Colonic mucosa (tissue), 4 donors: Measurements from ENCODE around the gene OGFR. TPM values are rescaled to one million over a fixed set of nuclear protein-coding genes. Genes with fewer than 3 reads are reported as not detected.

Source experiments
- DNase-seq: peaks from one replicate; pipeline ENCODE4 v3.0.0-alpha.2; 2020
- H3K27ac ChIP-seq: fragments of 200-600 bp; one replicate; pipeline ENCODE4 v1.8.0; 2021
- H3K27me3 ChIP-seq: fragments of 200-600 bp; one replicate; pipeline ENCODE4 v1.8.0; 2021
- H3K36me3 ChIP-seq: fragments of 200-600 bp; one replicate; pipeline ENCODE4 v1.8.0; 2021
- H3K4me1 ChIP-seq: fragments of 200-600 bp; one replicate; pipeline ENCODE4 v1.8.0; 2021; ENCODE audit warnings: mild to moderate bottlenecking
- H3K4me3 ChIP-seq: fragments of 200-600 bp; one replicate; pipeline ENCODE4 v1.8.0; 2021
- H3K9ac ChIP-seq, 2 donors: one replicate each; pipeline ENCODE4 v1.7.0; 2013; ENCODE audit warnings: control low read depth in 2 of 2, low read depth in 2 of 2, low read length in 2 of 2
- H3K9me3 ChIP-seq: fragments of 200-600 bp; one replicate; pipeline ENCODE4 v1.8.0; 2021
- intact Hi-C: fragments of 100-400 bp; cut with DNase I; formaldehyde crosslinking; loops from one replicate; pipeline ENCODE4 v1.14.1; 2022
- total RNA-seq, 2 donors: library from RNA; stranded (reverse); fragmentation: NEBNext Ultra II Directional in 1 of 2; extraction: Animal tissue kit (Norgen Biotek cat#: 25700) in 1 of 2; gene quantifications; one replicate each; pipeline ENCODE4 v1.2.1, GENCODE V29; 2021
- TF ChIP-seq, protein P1 (sequence below): fragments of 200-600 bp; IDR thresholded peaks from one replicate; pipeline ENCODE4 v1.8.0; 2022; ENCODE audit warnings: antibody characterized with exemption, mild to moderate bottlenecking
- donor health status: healthy.
- donor health status: DM: no; HTN: no; CAD: no.
- donor health status: DM: no; HTN: no; CAD: no.

OGFR gene
- total RNA-seq, 2 donors from 2014 or later = 36.3 to 36.8 TPM

DNA sequence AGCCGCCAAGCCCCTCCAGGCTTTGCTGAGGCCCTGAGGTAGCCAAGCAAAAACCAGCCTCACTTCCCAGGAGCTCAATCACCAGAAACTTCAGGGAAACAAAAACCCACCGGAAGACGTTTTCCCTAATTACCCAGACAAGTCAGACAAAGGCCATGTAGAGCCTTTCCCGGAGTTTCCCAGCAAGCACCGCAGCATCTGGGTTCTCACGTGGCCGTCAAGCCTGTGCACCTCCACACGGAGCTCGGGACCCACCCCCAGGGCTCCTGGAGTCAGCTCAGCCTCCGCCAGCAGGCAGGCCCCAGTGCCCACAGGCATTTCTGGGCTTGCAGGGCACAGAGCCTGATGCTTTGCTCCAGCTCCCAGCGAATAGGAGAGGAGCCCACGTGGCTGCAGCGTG, 18.5 kb upstream of the OGFR start:
- Histone ChIP-seq H3K4me1 (no peaks in the 10 kb centered on the region), H3K9me3 (no peaks in the 10 kb centered on the region), H3K27ac (no peak overlapping the region), H3K27me3 (no peaks in the 10 kb centered on the region), H3K36me3 (no peaks in the 10 kb centered on the region), H3K9ac (no peak overlapping the region), H3K4me3 (no peak overlapping the region)
- intact Hi-C loops = no loop called here
- TF ChIP-seq, protein P1, sequence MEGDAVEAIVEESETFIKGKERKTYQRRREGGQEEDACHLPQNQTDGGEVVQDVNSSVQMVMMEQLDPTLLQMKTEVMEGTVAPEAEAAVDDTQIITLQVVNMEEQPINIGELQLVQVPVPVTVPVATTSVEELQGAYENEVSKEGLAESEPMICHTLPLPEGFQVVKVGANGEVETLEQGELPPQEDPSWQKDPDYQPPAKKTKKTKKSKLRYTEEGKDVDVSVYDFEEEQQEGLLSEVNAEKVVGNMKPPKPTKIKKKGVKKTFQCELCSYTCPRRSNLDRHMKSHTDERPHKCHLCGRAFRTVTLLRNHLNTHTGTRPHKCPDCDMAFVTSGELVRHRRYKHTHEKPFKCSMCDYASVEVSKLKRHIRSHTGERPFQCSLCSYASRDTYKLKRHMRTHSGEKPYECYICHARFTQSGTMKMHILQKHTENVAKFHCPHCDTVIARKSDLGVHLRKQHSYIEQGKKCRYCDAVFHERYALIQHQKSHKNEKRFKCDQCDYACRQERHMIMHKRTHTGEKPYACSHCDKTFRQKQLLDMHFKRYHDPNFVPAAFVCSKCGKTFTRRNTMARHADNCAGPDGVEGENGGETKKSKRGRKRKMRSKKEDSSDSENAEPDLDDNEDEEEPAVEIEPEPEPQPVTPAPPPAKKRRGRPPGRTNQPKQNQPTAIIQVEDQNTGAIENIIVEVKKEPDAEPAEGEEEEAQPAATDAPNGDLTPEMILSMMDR = no peak
- no peak for DNase-seq

DNA sequence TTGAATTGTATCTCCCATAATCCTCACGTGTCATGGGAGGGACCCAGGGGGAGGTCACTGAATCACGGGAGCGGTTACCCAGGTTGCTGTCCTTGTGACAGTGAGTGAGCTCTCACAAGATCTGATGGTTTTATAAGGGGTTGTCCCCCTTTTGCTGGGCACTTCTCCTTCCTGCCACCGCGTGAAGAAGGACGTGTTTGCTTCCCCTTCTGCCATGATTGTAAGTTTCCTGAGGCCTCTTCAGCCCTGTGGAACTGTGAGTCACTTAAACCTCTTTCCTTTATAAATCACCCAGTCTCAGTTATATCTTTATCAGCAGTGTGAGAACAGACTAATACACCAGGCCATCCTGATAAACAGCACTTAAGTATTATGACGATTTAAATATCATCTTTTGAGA, 17.3 kb upstream of the OGFR start:
- intact Hi-C loops = no loop called here
- TF ChIP-seq, protein P1 = no peak
- DNase-seq = no peak

DNA sequence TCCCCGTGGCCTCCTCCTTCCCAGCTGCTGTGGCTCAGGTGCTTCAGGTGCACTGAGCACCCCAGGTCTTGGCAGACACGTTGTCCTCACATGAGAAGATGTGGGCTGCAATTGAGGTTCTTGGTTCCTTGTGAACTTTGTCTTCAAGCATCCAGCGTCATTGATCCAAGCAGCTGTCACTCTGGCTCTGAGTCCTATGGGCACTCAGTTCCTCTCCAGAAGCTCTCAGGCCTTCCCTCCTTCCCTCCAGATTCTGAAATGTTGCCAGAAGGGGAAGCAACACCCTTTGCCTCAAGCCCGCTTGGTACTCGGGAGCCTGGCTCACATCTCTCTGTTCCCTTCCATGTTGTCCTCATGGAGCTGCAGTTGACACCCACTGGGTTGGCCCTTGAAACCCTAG, 16.8 kb upstream of the OGFR start:
- H3K36me3 ChIP-seq = no peaks in the 10 kb centered on the region
- H3K27ac ChIP-seq = no peak overlapping the region
- no peak for DNase-seq
- H3K4me3 ChIP-seq = no peak overlapping the region
- H3K9me3 ChIP-seq = no peaks in the 10 kb centered on the region
- TF ChIP-seq, protein P1 = no peak
- intact Hi-C loops = no loop called here
- H3K4me1 ChIP-seq = no peaks in the 10 kb centered on the region
- no peaks in the 10 kb centered on the region for H3K27me3 ChIP-seq
- no peak overlapping the region for H3K9ac ChIP-seq

More for the DNA sequence above, 17.3 kb upstream of the OGFR start:
- no peaks in the 10 kb centered on the region for H3K9me3 ChIP-seq
- H3K4me3 ChIP-seq = no peak overlapping the region
- no peak overlapping the region for H3K27ac ChIP-seq
- H3K9ac ChIP-seq = no peak overlapping the region
- no peaks in the 10 kb centered on the region for H3K36me3 ChIP-seq
- H3K4me1 ChIP-seq = no peaks in the 10 kb centered on the region
- no peaks in the 10 kb centered on the region for H3K27me3 ChIP-seq

DNA sequence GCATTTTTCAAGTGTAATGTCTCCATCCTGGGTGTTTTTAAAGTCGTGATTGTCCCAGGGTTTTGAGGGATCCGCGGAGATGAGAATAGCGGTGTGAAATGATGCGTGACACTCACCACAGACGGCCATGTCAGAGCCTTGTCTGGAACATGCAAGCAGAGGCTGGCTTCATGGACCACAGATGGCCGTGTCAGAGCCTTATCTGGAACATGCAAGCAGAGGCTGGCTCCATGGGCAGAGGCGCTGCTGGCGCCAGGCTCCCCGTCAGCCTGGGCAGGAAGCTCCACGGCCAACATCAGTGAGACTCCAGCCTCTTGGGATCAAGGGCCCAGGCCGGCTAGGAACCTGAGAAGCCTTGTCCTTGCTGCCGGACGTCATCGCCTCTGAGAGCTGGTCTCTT, 16.0 kb upstream of the OGFR start:
- intact Hi-C loops = no loop called here

DNA sequence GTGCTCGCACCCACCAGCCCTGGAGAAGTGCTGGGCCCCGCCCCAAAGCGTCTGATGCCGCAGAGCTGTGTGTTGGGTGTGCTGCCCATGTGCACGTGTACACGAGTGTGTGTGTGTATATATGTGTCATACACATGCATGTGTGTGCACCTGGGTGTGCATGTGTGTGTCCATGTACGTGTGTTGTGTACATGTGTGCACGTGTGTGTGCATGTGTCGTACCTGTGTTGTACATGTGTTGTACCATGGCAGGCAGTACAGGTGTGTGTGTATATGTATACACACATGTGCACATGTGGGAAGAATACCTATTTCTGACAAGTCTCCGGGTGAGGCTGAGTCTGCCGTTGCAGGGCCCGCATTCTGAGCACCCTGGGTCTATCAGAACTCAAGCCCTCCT, 14.6 kb upstream of the OGFR start:
- Histone ChIP-seq H3K36me3 (no peaks in the 10 kb centered on the region), H3K4me1 (peaks cover 4% of the 10 kb centered on the region), H3K27ac (no peak overlapping the region), H3K9ac (no peak overlapping the region), H3K4me3 (no peak overlapping the region), H3K9me3 (no peaks in the 10 kb centered on the region), H3K27me3 (no peaks in the 10 kb centered on the region)
- DNase-seq = no peak
- TF ChIP-seq, protein P1 = no peak
- intact Hi-C loops = loop anchor here (2.0 kb wide), 1 partner anchor 121 kb away; no protein-coding TSS in a partner anchor

More for the DNA sequence above, 16.0 kb upstream of the OGFR start:
- H3K9ac ChIP-seq = no peak overlapping the region
- no peak overlapping the region for H3K27ac ChIP-seq
- H3K4me1 ChIP-seq = peaks cover 2% of the 10 kb centered on the region
- H3K36me3 ChIP-seq = no peaks in the 10 kb centered on the region
- DNase-seq = no peak
- H3K9me3 ChIP-seq = no peaks in the 10 kb centered on the region
- H3K4me3 ChIP-seq = no peak overlapping the region
- H3K27me3 ChIP-seq = no peaks in the 10 kb centered on the region
- TF ChIP-seq, protein P1 = no peak
